T-helper 1 cell (primary cell): ENCODE results near the gene TSSC4.

Experiments
- DNase-seq, 5 donors: peaks; one replicate each; pipeline ENCODE4 v3.0.0-alpha.2; 2012 to 2020

The TSSC4 gene

DNA sequence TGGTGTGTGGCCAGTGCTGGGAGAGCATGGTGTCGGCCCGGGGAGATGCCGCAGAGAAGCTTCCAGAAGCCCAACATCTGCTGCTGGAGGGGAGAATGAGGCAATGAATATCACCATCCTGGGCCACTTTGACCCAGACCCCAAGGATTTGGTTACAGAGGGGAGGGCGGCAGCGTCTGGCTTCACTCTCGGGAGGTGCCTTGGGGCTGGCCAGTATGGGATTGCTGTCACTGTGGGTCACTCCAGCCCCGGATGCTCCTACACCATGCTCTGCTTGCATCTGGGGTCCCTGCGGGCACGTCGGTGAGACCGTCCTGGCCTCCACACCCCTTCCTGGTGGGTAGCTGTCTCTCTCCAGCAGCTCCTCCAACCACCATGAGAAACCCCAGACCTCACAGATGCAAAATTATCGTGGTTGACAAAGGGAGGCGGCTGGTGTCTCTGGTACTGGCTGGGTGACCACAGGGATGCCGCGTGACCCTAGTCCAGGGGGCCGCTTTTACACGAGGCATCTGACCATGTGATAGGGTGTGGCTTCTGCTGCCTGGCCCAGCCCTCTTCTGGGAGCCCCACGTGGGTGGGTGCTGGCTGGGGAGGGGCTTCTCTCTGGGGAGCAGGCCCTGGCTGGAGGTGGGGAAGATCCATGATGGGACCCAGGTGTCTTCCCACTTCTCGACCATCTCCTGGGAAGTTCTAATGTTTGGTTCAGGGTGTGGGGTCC lies 49.9 kb downstream of the TSSC4 start:
- no peak for DNase-seq

DNA sequence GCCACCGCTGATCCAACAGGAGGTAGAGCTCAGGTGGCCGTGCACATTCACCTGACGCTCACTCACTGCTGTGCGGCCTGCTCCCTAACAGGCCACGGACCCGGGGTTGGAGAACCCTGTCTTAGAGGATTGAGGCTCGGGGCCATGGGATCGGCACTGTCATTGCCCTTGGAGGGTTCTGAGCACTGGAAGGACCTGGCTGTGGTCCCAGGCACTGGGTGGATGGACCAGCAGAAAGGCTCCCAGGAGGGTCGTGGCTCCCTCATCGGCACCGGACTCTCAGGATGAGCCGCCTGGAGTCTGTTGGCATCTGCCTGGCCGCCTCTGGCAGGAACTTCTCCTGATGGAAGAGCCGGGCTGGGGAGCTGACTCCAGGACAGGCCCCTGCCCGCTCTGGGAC lies 50.8 kb downstream of the TSSC4 start:
- DNase-seq: no peak

DNA sequence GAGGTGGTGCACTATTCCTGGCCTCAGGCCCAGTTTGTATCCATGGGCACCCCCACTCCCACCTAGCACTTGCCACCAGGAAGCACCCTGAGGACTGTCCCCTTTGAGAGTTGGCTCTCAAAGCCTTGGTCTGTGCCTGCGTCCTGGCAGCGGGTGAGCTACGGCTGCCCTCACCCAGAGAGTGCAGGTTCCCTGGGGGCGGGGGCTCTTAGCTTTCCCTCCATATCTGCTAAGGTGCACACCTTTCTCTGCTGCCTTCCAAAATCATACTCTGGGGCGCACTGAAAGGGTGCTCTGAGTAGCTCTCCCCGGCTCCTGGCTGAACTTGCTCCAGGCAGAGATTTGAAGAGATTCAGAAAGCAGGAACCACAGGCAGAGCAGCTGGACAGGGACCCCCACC lies 51.4 kb downstream of the TSSC4 start:
- DNase-seq: no peak

DNA sequence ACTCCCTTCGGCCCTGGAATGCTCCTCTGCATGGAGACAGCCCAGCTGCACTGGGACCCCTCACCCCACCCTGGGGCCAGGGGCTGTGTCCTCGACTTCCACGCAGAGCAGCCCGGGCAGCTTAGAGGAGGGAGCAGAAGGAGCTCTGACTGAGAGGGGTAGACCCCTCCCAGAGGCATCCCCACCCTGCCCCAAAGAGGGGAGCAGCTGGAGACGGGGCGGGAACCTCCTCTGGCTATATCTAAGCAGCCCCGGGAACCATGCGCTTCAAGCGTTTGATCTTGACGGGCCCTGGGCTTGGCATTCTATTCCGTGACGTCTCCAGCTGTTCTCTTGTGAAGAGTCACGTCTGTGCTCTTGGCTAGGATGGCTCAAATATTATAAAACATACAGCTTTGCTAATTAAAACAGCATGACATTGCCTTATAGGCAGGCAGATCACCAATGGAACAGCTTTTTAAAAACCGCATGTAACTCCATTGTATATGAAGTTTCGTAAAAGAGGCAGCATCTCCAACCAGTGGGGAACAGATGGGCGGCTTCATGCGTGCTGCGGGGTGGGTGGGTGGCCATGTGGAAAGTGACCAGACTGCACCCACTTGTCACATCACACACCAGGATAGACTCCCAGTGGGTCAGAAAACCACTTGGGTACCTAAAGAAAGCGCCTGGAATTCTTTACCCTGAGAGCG lies 51.9 kb downstream of the TSSC4 start:
- no peak for DNase-seq

DNA sequence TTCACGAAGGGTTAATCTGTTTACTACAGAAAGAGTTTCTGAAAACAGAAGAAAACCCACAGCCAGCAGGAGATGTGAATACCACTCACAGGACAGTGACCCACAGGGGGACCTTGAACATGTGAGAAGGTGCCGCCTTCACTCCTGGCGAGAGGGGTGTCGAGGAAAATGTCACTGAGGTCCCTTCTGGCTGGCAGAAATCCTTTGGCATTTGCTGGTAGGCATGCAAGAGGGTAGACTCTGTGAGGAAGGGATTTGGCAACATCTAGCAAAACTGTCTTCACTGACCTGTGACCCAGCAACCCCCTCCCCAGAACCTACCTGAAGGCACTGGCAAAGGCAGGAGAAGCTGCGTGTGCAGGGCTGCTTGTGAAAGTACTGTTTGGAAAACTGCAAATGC lies 52.9 kb downstream of the TSSC4 start:
- DNase-seq: no peak
